WTC11 (cell line): ENCODE results near the gene IRAK2. TPM values are rescaled to one million over a fixed set of nuclear protein-coding genes. Genes with fewer than 3 reads are reported as not detected.

ENCODE experiments used
- ATAC-seq: fragments of 200-7000 bp; cut with Tn5 transposase; 2 replicates; pipeline ENCODE4 v1.10.0; 2021; ENCODE audit warnings: mild to moderate bottlenecking, moderate library complexity
- CTCF ChIA-PET: fragments of 300-600 bp; sonication (Branson Sonifier 250); formaldehyde crosslinking; loops from one replicate; lab custom pipeline; 2021; ENCODE audit warnings: antibody characterized with exemption; lab: Charles Lee
- POLR2A ChIA-PET: fragments of 350-600 bp; sonication (Branson Sonifier 250); formaldehyde crosslinking; loops from one replicate; lab custom pipeline; 2021; ENCODE audit warnings: antibody characterized with exemption; lab: Charles Lee
- DNase-seq: peaks from one replicate; pipeline ENCODE4 v3.0.0; 2021; ENCODE audit warnings: low spot score
- H3K27ac Mint-ChIP-seq: 2 replicates; pipeline ENCODE4 v1.8.0; 2021; ENCODE audit warnings: mixed read lengths
- H3K27me3 Mint-ChIP-seq: 2 replicates; pipeline ENCODE4 v1.8.0; 2021; ENCODE audit warnings: low read depth, mild to moderate bottlenecking, moderate library complexity, mixed read lengths
- H3K36me3 Mint-ChIP-seq: 2 replicates; pipeline ENCODE4 v1.8.0; 2021; ENCODE audit warnings: mixed read lengths
- H3K4me1 Mint-ChIP-seq: 2 replicates; pipeline ENCODE4 v1.8.0; 2022; ENCODE audit warnings: mixed read lengths
- H3K4me3 Mint-ChIP-seq: 2 replicates; pipeline ENCODE4 v1.8.0; 2021; ENCODE audit warnings: mild to moderate bottlenecking, moderate library complexity, mixed read lengths
- H3K9me3 Mint-ChIP-seq: 2 replicates; pipeline ENCODE4 v1.8.0; 2021; ENCODE audit warnings: mixed read lengths
- ATF2 ChIP-seq: sonication (generic); formaldehyde crosslinking; IDR thresholded peaks from 2 replicates; pipeline ENCODE4 v1.8.1; 2022; ENCODE audit warnings: low read depth, missing genetic modification reagents, borderline replicate concordance
- CBFB ChIP-seq: sonication (generic); formaldehyde crosslinking; IDR thresholded peaks from 2 replicates; pipeline ENCODE4 v1.8.1; 2022; ENCODE audit warnings: mild to moderate bottlenecking, low read depth, missing genetic modification reagents
- CREM ChIP-seq: sonication (generic); formaldehyde crosslinking; IDR thresholded peaks from 2 replicates; pipeline ENCODE4 v1.8.1; 2022; ENCODE audit warnings: mild to moderate bottlenecking, missing genetic modification reagents, moderate library complexity
- E2F1 ChIP-seq: sonication (generic); formaldehyde crosslinking; IDR thresholded peaks from 2 replicates; pipeline ENCODE4 v1.8.0; 2022; ENCODE audit warnings: mild to moderate bottlenecking, missing genetic modification reagents
- E2F4 ChIP-seq: sonication (generic); formaldehyde crosslinking; IDR thresholded peaks from 2 replicates; pipeline ENCODE4 v1.8.1; 2022; ENCODE audit warnings: low read depth, mild to moderate bottlenecking, moderate library complexity, missing genetic modification reagents, borderline replicate concordance
- E2F5 ChIP-seq: sonication (generic); formaldehyde crosslinking; IDR thresholded peaks from 2 replicates; pipeline ENCODE4 v1.8.1; 2022; ENCODE audit warnings: mild to moderate bottlenecking, moderate library complexity, missing genetic modification reagents
- FOXP4 ChIP-seq: sonication (generic); formaldehyde crosslinking; IDR thresholded peaks from 2 replicates; pipeline ENCODE4 v1.8.0; 2022; ENCODE audit warnings: mild to moderate bottlenecking, missing genetic modification reagents
- GRHL2 ChIP-seq: fragments of 250-450 bp; sonication (Bioruptor Pico); IDR thresholded peaks from 2 replicates; pipeline ENCODE4 v1.8.0; 2022; ENCODE audit warnings: mild to moderate bottlenecking, moderate library complexity; ENCODE audit not compliant: insufficient replicate concordance, severe bottlenecking
- MLX ChIP-seq: sonication (generic); formaldehyde crosslinking; IDR thresholded peaks from 2 replicates; pipeline ENCODE4 v1.8.1; 2023; ENCODE audit warnings: mild to moderate bottlenecking, missing genetic modification reagents, moderate library complexity
- MYBL2 ChIP-seq: sonication (generic); formaldehyde crosslinking; IDR thresholded peaks from 2 replicates; pipeline ENCODE4 v1.8.1; 2023; ENCODE audit warnings: mild to moderate bottlenecking, moderate library complexity, missing genetic modification reagents
- NR2C2 ChIP-seq: sonication (generic); formaldehyde crosslinking; IDR thresholded peaks from 2 replicates; pipeline ENCODE4 v1.8.0; 2022; ENCODE audit warnings: mild to moderate bottlenecking, missing genetic modification reagents
- SMAD4 ChIP-seq: sonication (generic); formaldehyde crosslinking; IDR thresholded peaks from 2 replicates; pipeline ENCODE4 v1.8.0; 2022; ENCODE audit warnings: mild to moderate bottlenecking, missing genetic modification reagents
- ZBTB43 ChIP-seq: sonication (generic); formaldehyde crosslinking; IDR thresholded peaks from 2 replicates; pipeline ENCODE4 v1.8.1; 2023; ENCODE audit warnings: mild to moderate bottlenecking, missing genetic modification reagents
- ZMAT4 ChIP-seq: fragments of 250-450 bp; sonication (Bioruptor Pico); IDR thresholded peaks from 2 replicates; pipeline ENCODE4 v1.9.0; 2021; ENCODE audit warnings: mild to moderate bottlenecking
- ZNF317 ChIP-seq: sonication (generic); formaldehyde crosslinking; IDR thresholded peaks from 2 replicates; pipeline ENCODE4 v1.8.1; 2023; ENCODE audit warnings: low read depth, mild to moderate bottlenecking, moderate library complexity, missing genetic modification reagents, borderline replicate concordance
- ZNF396 ChIP-seq: fragments of 250-450 bp; sonication (Bioruptor Pico); IDR thresholded peaks from 2 replicates; pipeline ENCODE4 v1.8.0; 2021; ENCODE audit warnings: mild to moderate bottlenecking, moderate library complexity, borderline replicate concordance
- ZNF532 ChIP-seq: fragments of 250-450 bp; sonication (Bioruptor Pico); IDR thresholded peaks from 2 replicates; pipeline ENCODE4 v1.9.0; 2021; ENCODE audit warnings: mild to moderate bottlenecking, borderline replicate concordance
- total RNA-seq: library from RNA; stranded (reverse); gene quantifications from 3 replicates; pipeline ENCODE4 v1.2.3, GENCODE V29; 2021

Gene IRAK2
- total RNA-seq, 1 experiment from 2014 or later: 1.4 TPM

- Mint-ChIP-seq H3K9me3 (no peaks in the 10 kb centered on the region), H3K36me3 (peaks cover 52% of the 10 kb centered on the region), H3K27ac (peak overlapping the region; percentile 48; the same call in 1 of the 2 replicates), H3K4me3 (no peak overlapping the region), H3K4me1 (peaks cover 11% of the 10 kb centered on the region), H3K27me3 (no peaks in the 10 kb centered on the region)
- ATAC-seq (no peak), DNase-seq (no peak)
- TF ChIP-seq ZMAT4 (no peak), NR2C2 (CRISPR knock-in tag) (no peak), MYBL2 (CRISPR knock-in tag) (no peak), E2F4 (CRISPR knock-in tag) (no peak)
- POLR2A ChIA-PET: no interaction called here
- CTCF ChIA-PET: no interaction called here
Measured at GRCh38 chr3:10259798-10260197, 95.1 kb downstream of the IRAK2 start.

- POLR2A ChIA-PET: interaction anchor here (0.8 kb wide), 1 partner anchor 12 kb away, joined by 3 read pairs; no protein-coding TSS in a partner anchor
- CTCF ChIA-PET: interaction anchor here (1.0 kb wide), 1 partner anchor 12 kb away, joined by 3 read pairs; the partner anchor contains the start of gene TATDN2
- no peak for TF ChIP-seq E2F5
- no peak for TF ChIP-seq GRHL2
- TF ChIP-seq CREM (CRISPR knock-in tag): no peak
- TF ChIP-seq CBFB (CRISPR knock-in tag): no peak
- no peak for TF ChIP-seq ZNF396 (CRISPR knock-in tag)
- TF ChIP-seq MLX: no peak
- TF ChIP-seq ATF2: no peak
- no peak for TF ChIP-seq ZNF532
- TF ChIP-seq SMAD4 (CRISPR knock-in tag): no peak
- no peak for TF ChIP-seq E2F1
- TF ChIP-seq ZNF317 (CRISPR knock-in tag): no peak
- TF ChIP-seq FOXP4: no peak
- TF ChIP-seq ZBTB43: no peak
- Mint-ChIP-seq H3K27ac (no peak overlapping the region), H3K4me1 (peaks cover 11% of the 10 kb centered on the region), H3K27me3 (no peaks in the 10 kb centered on the region), H3K9me3 (no peaks in the 10 kb centered on the region), H3K4me3 (no peak overlapping the region), H3K36me3 (peaks cover 50% of the 10 kb centered on the region)
- no peak for DNase-seq
- ATAC-seq: no peak
Measured at GRCh38 chr3:10260211-10260701, 95.5 kb downstream of the IRAK2 start.
